SK-N-SH (cell line): ENCODE measurements around the gene SHB. TPM values are rescaled to one million over a fixed set of nuclear protein-coding genes. Genes with fewer than 3 reads are reported as not detected.

Experiments used
- CTCF ChIA-PET: fragments of 300-600, 350-600 bp; formaldehyde crosslinking; extraction: SDS; loops from one replicate; lab custom pipeline; 2021; lab: Yijun Ruan, JAX
- POLR2A ChIA-PET: fragments of 350-600 bp; sonication (Branson Sonifier 250); formaldehyde crosslinking; extraction: SDS; loops from one replicate; lab custom pipeline; 2020; ENCODE audit warnings: antibody characterized with exemption, inconsistent platforms; lab: Yijun Ruan, JAX
- DNase-seq: peaks from one replicate; pipeline ENCODE4 v3.0.0; 2012
- H2AFZ ChIP-seq: fragments of 200-600 bp; sonication (generic); 2 replicates; pipeline ENCODE4 v1.8.1; 2016; ENCODE audit warnings: antibody characterized with exemption, mild to moderate bottlenecking, low read depth
- H3F3A ChIP-seq: fragments of 200-600 bp; sonication (generic); replicated peaks from 2 replicates; pipeline ENCODE3; 2016; ENCODE audit warnings: antibody characterized with exemption, mild to moderate bottlenecking; ENCODE audit not compliant: insufficient read depth
- H3K27ac ChIP-seq, 2 experiments: fragments of 200-500 bp in 1 of 2; fragments of 200-600 bp in 1 of 2; sonication (Bioruptor generic) in 1 of 2; sonication (generic), shearing (Covaris generic) in 1 of 2; 2 replicates each; pipeline versions ENCODE4 v1.5.1 to v1.6.1; 2014 to 2016; ENCODE audit warnings: low read depth in 2 of 2, inconsistent platforms in 1 of 2, low read length in 1 of 2, mild to moderate bottlenecking in 1 of 2, mixed read lengths in 1 of 2
- H3K27me3 ChIP-seq: fragments of 200-600 bp; sonication (generic), shearing (Covaris generic); 2 replicates; pipeline ENCODE4 v1.6.1; 2016; ENCODE audit warnings: mixed run types; ENCODE audit not compliant: insufficient read depth
- H3K36me3 ChIP-seq, 2 experiments: fragments of 200-500 bp in 1 of 2; fragments of 200-600 bp in 1 of 2; sonication (Bioruptor generic) in 1 of 2; sonication (generic) in 1 of 2; replicated peaks in 1 of 2; 2 replicates each; pipeline versions ENCODE3 to v1.5.1; 2014 to 2016; ENCODE audit warnings: low read length in 1 of 2, mild to moderate bottlenecking in 1 of 2; ENCODE audit not compliant: insufficient read depth in 2 of 2, control insufficient read depth in 1 of 2
- H3K4me1 ChIP-seq, 2 experiments: fragments of 200-500 bp in 1 of 2; fragments of 200-600 bp in 1 of 2; sonication (Bioruptor generic) in 1 of 2; sonication (generic), shearing (Covaris generic) in 1 of 2; 2 replicates each; pipeline versions ENCODE4 v1.5.1 to v1.6.1; 2014 to 2016; ENCODE audit warnings: low read depth in 1 of 2, low read length in 1 of 2, mixed run types in 1 of 2; ENCODE audit not compliant: insufficient read depth in 2 of 2, control insufficient read depth in 1 of 2
- H3K4me2 ChIP-seq: fragments of 200-600 bp; sonication (generic), shearing (Covaris generic); 2 replicates; pipeline ENCODE4 v1.6.1; 2017; ENCODE audit warnings: mixed run types
- H3K4me3 ChIP-seq, 2 experiments: fragments of 200-500 bp in 1 of 2; fragments of 200-600 bp in 1 of 2; sonication (Bioruptor generic) in 1 of 2; sonication (generic), shearing (Covaris generic) in 1 of 2; 2 replicates each; pipeline versions ENCODE4 v1.5.1 to v1.8.1; 2014 to 2016; ENCODE audit warnings: low read depth in 2 of 2, inconsistent platforms in 1 of 2, low read length in 1 of 2, mild to moderate bottlenecking in 1 of 2, mixed read lengths in 1 of 2, moderate library complexity in 1 of 2
- H3K79me2 ChIP-seq: fragments of 200-600 bp; sonication (generic); 2 replicates; pipeline ENCODE4 v1.8.1; 2017; ENCODE audit warnings: mild to moderate bottlenecking; ENCODE audit not compliant: insufficient read depth
- H3K9ac ChIP-seq: fragments of 200-600 bp; sonication (generic); 2 replicates; pipeline ENCODE4 v1.6.1; 2017; ENCODE audit warnings: mixed run types
- H3K9me2 ChIP-seq: fragments of 200-600 bp; sonication (generic); 2 replicates; pipeline ENCODE4 v1.6.1; 2017; ENCODE audit warnings: mixed run types
- H3K9me3 ChIP-seq: fragments of 200-600 bp; sonication (generic); 2 replicates; pipeline ENCODE4 v1.6.1; 2017; ENCODE audit warnings: mixed run types, mild to moderate bottlenecking, moderate library complexity
- H4K20me1 ChIP-seq: fragments of 200-600 bp; sonication (generic); 2 replicates; pipeline ENCODE4 v1.6.1; 2017; ENCODE audit warnings: mild to moderate bottlenecking, mixed run types; ENCODE audit not compliant: insufficient read depth
- EZH2phosphoT487 ChIP-seq: fragments of 200-600 bp; sonication (generic); IDR thresholded peaks from 2 replicates; pipeline ENCODE4 v1.6.1; 2017; ENCODE audit warnings: low read depth, mixed run types, mild to moderate bottlenecking, antibody characterized with exemption, moderate library complexity, borderline replicate concordance
- FOSL2 ChIP-seq: IDR thresholded peaks from 2 replicates; pipeline ENCODE4 v1.4.0; 2012; ENCODE audit warnings: low read depth, mild to moderate bottlenecking, moderate library complexity, borderline replicate concordance
- GATA2 ChIP-seq: sonication (generic); formaldehyde crosslinking; IDR thresholded peaks from 2 replicates; pipeline ENCODE4 v1.5.0; 2020; ENCODE audit warnings: mild to moderate bottlenecking, missing genetic modification reagents
- IRF3 ChIP-seq: fragments of 150-350 bp; IDR thresholded peaks from 2 replicates; pipeline ENCODE4 v1.6.1; 2016; ENCODE audit warnings: mild to moderate bottlenecking, low read depth, low read length
- MEF2A ChIP-seq: IDR thresholded peaks from 2 replicates; pipeline ENCODE4 v1.4.0; 2012; ENCODE audit warnings: low read depth, borderline replicate concordance
- RAD21 ChIP-seq: IDR thresholded peaks from 2 replicates; pipeline ENCODE4 v1.6.1; 2012; ENCODE audit warnings: mild to moderate bottlenecking, low read length
- RCOR1 ChIP-seq: fragments of 150-350 bp; IDR thresholded peaks from 2 replicates; pipeline ENCODE4 v1.6.1; 2017; ENCODE audit warnings: antibody characterized with exemption, low read length
- RFX5 ChIP-seq: IDR thresholded peaks from 2 replicates; pipeline ENCODE4 v1.6.1; 2012; ENCODE audit warnings: mild to moderate bottlenecking, improper control_type of control experiment, low read length
- RXRA ChIP-seq: IDR thresholded peaks from 2 replicates; pipeline ENCODE4 v1.4.0; 2012; ENCODE audit warnings: low read depth, mild to moderate bottlenecking, borderline replicate concordance
- TCF12 ChIP-seq: IDR thresholded peaks from 2 replicates; pipeline ENCODE4 v1.4.0; 2012
- USF1 ChIP-seq: IDR thresholded peaks from 2 replicates; pipeline ENCODE4 v1.4.0; 2012; ENCODE audit warnings: low read depth, borderline replicate concordance
- USF2 ChIP-seq: fragments of 150-350 bp; IDR thresholded peaks from 2 replicates; pipeline ENCODE4 v1.6.1; 2017; ENCODE audit warnings: antibody characterized with exemption, low read length, low read depth, borderline replicate concordance
- YY1 ChIP-seq: IDR thresholded peaks from 2 replicates; pipeline ENCODE4 v1.4.0; 2012; ENCODE audit warnings: low read depth, mild to moderate bottlenecking
- ZBTB33 ChIP-seq: IDR thresholded peaks from 2 replicates; pipeline ENCODE4 v1.4.0; 2012; ENCODE audit warnings: low read depth, borderline replicate concordance
- WGBS: methylation state at CpG from one replicate; pipeline ENCODE4 v1.1.6; 2017; ENCODE audit warnings: low lambda C conversion rate; 5-methylcytosine and 5-hydroxymethylcytosine counted together
- polyA plus RNA-seq, 3 experiments: library from polyadenylated mRNA; depleted of rRNA; stranded (reverse); fragments of >200 nt; gene quantifications; 2 replicates each; pipeline ENCODE4 v1.2.3, GENCODE V29; 2012

SHB gene
- polyA plus RNA-seq, 1 of the 3 experiments (the other 2 are of a cell fraction), result 26.0 TPM

- H3F3A ChIP-seq, result peaks cover 39% of the 10 kb centered on the region
- peaks cover 65% of the 10 kb centered on the region; the same call in 1 of the 2 replicates for H3K79me2 ChIP-seq
- H3K4me1 ChIP-seq, result peaks cover 48 to 57% of the 10 kb centered on the region in 2 experiments; a peak in 3 of 4 replicates
- ChIA-PET CTCF (interaction anchor here (1.7 kb wide), 1 partner anchor 9 kb away, joined by 6 read pairs; no protein-coding TSS in a partner anchor), POLR2A (no interaction called here)
- H3K9me3 ChIP-seq, result no peaks in the 10 kb centered on the region
- H2AFZ ChIP-seq, result no peak overlapping the region
- DNase-seq, result no peak
- no peaks in the 10 kb centered on the region for H4K20me1 ChIP-seq
- H3K27ac ChIP-seq, result no peak overlapping the region
- no peak overlapping the region for H3K9ac ChIP-seq
- no peak for TF ChIP-seq RXRA
- no peak for TF ChIP-seq USF2
- TF ChIP-seq EZH2phosphoT487, result no peak
- no peak for TF ChIP-seq IRF3
- TF ChIP-seq MEF2A, result no peak
- no peak for TF ChIP-seq RAD21
- no peak for TF ChIP-seq FOSL2
- no peak for TF ChIP-seq USF1
- no peak for TF ChIP-seq YY1
- no peak for TF ChIP-seq ZBTB33
- no peak for TF ChIP-seq RFX5
- TF ChIP-seq GATA2 (CRISPR knock-in tag), result no peak
- TF ChIP-seq RCOR1, result no peak
- no peak for TF ChIP-seq TCF12
- TF ChIP-seq, all 33 proteins: peak for 0
- WGBS, result 94% methylated on average over 7 of the region's 7 CpGs
- Histone ChIP-seq H3K27me3 (no peaks in the 10 kb centered on the region), H3K9me2 (no peaks in the 10 kb centered on the region), H3K36me3 (peaks cover 9 to 36% of the 10 kb centered on the region in 2 experiments), H3K4me2 (no peak overlapping the region), H3K4me3 (no peak overlapping the region)
These were observed 122.1 kb downstream of the SHB start for GRCh38 chr9:37946971-37947370.
